Measurements from ENCODE around the gene AP1B1.

DNA sequence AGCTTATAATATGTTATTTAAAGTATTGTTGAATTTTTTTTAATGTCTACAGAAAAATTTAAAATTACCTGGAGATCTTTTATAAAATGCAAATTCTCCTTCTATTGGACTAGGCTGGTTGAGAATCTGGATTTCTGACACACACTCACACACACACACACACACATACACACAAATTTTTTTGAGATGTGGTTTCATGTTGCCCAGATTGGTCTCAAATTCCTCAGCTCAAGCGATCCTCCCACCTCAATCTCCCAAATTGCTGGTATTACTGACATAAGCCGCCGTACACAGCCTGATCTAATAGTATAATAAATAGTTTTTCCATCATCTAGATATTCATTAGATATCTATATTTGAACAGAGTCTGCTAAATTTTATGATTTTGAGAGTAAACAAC, 45.5 kb upstream of the AP1B1 start:
- TF ChIP-seq POLR2A (IDR thresholded peaks at IDR 0.05) (no peak), CTCF (IDR thresholded peaks at IDR 0.05) (no peak), POLR2AphosphoS5 (IDR thresholded peaks at IDR 0.05) (no peak)
